HG02943 (cell line): ENCODE results near the gene LIMK2.

Experiments used
- ATAC-seq: cut with Tn5 transposase; IDR thresholded peaks from one replicate; pipeline ENCODE4 v1.9.1; 2021; ENCODE audit warnings: mild to moderate bottlenecking, low read depth, moderate library complexity; ENCODE audit not compliant: unreplicated experiment

The LIMK2 gene

DNA sequence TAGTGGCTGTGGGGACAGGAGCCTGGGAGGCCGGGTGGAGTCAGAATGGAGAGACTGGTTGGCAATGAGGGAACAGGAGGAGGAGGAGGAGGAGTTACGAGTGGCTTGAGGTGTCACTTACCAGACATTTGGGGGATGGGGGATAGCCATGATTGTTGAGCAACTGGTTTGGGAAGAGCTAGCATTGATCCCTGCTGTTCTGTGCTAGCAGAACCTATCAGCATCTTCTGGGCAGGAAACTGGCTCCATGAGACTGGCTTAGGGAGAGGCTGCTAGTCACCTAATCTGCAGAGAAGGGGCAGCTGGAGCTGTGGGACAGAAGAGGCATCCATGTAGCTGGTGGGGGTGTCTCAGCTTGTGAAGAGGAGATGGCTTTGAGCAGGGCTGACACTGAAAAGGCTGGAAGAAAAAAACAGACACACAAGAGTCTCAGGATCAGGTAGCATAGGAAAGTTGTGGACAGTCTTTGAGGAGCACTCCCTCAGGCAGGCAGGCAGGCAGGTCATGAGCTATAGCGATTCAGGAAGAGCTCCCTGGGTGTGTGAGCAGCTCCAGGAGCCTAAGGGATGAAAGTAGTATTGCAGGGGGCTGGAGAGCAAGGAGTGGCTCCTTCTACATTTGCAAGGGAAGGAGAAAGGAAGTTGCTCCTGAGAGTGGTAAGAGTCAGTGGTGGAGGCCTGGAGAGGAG is 57.9 kb downstream of the LIMK2 start:
- no peak for ATAC-seq

GRCh38 chr22:31271026-31271425 is 58.9 kb downstream of the LIMK2 start:
- ATAC-seq = no peak

DNA sequence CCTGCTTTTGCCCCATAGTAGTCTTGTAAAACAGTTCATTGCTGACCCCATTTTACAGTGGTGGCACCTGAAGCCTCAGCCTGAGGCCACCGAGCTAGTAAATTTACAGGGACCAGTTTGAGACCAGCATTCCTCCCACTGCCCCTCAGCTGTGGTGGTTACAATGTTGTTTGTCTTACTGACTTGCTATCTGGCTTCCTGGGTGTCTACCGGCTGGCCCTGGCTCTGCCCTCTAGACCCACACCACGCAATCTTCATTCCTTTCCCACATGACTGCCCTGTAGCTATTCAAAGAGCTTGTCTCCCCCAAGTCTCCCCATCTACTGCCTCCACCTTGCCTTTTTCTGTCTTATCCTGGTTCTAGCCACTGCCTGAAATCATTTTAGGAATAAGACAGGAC is 59.4 kb downstream of the LIMK2 start:
- no peak for ATAC-seq

- ATAC-seq = no peak
These were observed 60.7 kb downstream of the LIMK2 start for GRCh38 chr22:31272522-31273446.

GRCh38 chr22:31274017-31274416 is 61.9 kb downstream of the LIMK2 start:
- no peak for ATAC-seq

DNA sequence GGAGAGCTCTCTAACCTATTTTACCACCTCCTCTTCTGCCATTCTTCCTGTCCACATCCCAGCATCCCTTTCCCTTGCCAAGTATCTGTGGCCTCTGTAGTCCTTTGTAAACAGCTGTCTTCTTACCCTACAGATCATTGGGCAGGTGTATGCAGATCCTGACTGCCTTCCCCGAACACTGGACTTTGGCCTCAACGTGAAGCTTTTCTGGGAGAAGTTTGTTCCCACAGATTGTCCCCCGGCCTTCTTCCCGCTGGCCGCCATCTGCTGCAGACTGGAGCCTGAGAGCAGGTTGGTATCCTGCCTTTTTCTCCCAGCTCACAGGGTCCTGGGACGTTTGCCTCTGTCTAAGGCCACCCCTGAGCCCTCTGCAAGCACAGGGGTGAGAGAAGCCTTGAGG is 62.9 kb downstream of the LIMK2 start:
- no peak for ATAC-seq

DNA sequence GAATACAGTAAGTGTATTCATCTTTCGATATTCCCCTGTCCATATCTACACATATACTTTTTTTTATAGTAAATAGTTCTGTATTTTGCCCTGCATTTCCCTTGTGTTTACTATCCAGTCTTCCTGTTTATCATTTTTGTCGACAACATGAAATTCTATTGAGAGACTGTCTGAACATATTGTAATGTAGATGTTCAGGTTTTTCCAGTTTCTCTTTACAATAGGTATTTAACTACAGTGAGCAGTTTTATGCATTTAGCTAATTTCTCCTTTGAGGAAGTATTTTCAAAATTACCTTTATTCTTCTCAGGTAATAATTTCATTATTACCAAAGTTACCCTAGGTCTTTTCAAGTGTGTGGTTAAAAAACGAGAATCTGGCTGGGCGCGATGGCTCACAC is 63.5 kb downstream of the LIMK2 start:
- no peak for ATAC-seq

GRCh38 chr22:31276426-31277167 is 64.5 kb downstream of the LIMK2 start:
- no peak for ATAC-seq

DNA sequence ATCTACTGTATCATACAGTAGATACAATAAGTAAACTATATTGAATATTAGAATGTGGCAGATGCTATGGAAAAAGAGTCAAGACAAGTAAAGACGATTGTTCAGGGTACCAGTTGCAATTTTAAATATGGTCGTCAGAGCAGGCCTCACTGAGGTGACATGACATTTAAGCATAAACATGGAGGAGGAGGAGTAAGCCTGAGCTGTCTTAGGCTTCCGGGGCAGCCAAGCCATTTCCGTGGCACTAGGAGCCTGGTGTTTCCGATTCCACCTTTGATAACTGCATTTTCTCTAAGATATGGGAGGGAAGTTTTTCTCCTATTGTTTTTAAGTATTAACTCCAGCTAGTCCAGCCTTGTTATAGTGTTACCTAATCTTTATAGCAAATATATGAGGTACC is 65.6 kb downstream of the LIMK2 start:
- ATAC-seq = no peak

DNA sequence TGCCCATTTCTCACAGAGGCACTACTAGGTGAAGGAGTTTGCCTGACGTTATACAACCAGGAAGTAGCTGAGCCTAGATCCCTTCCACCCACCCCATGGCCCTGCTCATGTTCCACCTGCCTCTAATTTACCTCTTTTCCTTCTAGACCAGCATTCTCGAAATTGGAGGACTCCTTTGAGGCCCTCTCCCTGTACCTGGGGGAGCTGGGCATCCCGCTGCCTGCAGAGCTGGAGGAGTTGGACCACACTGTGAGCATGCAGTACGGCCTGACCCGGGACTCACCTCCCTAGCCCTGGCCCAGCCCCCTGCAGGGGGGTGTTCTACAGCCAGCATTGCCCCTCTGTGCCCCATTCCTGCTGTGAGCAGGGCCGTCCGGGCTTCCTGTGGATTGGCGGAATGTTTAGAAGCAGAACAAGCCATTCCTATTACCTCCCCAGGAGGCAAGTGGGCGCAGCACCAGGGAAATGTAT is 66.1 kb downstream of the LIMK2 start:
- no peak for ATAC-seq

DNA sequence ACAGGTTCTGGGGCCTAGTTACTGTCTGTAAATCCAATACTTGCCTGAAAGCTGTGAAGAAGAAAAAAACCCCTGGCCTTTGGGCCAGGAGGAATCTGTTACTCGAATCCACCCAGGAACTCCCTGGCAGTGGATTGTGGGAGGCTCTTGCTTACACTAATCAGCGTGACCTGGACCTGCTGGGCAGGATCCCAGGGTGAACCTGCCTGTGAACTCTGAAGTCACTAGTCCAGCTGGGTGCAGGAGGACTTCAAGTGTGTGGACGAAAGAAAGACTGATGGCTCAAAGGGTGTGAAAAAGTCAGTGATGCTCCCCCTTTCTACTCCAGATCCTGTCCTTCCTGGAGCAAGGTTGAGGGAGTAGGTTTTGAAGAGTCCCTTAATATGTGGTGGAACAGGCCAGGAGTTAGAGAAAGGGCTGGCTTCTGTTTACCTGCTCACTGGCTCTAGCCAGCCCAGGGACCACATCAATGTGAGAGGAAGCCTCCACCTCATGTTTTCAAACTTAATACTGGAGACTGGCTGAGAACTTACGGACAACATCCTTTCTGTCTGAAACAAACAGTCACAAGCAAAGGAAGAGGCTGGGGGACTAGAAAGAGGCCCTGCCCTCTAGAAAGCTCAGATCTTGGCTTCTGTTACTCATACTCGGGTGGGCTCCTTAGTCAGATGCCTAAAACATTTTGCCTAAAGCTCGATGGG is 66.7 kb downstream of the LIMK2 start:
- ATAC-seq = no peak

- no peak for ATAC-seq
These were observed 67.2 kb downstream of the LIMK2 start for GRCh38 chr22:31279327-31279669.

DNA sequence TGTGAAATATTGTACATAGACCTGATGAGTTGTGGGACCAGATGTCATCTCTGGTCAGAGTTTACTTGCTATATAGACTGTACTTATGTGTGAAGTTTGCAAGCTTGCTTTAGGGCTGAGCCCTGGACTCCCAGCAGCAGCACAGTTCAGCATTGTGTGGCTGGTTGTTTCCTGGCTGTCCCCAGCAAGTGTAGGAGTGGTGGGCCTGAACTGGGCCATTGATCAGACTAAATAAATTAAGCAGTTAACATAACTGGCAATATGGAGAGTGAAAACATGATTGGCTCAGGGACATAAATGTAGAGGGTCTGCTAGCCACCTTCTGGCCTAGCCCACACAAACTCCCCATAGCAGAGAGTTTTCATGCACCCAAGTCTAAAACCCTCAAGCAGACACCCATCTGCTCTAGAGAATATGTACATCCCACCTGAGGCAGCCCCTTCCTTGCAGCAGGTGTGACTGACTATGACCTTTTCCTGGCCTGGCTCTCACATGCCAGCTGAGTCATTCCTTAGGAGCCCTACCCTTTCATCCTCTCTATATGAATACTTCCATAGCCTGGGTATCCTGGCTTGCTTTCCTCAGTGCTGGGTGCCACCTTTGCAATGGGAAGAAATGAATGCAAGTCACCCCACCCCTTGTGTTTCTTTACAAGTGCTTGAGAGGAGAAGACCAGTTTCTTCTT is 67.9 kb downstream of the LIMK2 start:
- no peak for ATAC-seq

- ATAC-seq = no peak
These were observed 69.6 kb downstream of the LIMK2 start for GRCh38 chr22:31281733-31282132.

- no peak for ATAC-seq
These were observed 70.8 kb downstream of the LIMK2 start for GRCh38 chr22:31282748-31283468.

DNA sequence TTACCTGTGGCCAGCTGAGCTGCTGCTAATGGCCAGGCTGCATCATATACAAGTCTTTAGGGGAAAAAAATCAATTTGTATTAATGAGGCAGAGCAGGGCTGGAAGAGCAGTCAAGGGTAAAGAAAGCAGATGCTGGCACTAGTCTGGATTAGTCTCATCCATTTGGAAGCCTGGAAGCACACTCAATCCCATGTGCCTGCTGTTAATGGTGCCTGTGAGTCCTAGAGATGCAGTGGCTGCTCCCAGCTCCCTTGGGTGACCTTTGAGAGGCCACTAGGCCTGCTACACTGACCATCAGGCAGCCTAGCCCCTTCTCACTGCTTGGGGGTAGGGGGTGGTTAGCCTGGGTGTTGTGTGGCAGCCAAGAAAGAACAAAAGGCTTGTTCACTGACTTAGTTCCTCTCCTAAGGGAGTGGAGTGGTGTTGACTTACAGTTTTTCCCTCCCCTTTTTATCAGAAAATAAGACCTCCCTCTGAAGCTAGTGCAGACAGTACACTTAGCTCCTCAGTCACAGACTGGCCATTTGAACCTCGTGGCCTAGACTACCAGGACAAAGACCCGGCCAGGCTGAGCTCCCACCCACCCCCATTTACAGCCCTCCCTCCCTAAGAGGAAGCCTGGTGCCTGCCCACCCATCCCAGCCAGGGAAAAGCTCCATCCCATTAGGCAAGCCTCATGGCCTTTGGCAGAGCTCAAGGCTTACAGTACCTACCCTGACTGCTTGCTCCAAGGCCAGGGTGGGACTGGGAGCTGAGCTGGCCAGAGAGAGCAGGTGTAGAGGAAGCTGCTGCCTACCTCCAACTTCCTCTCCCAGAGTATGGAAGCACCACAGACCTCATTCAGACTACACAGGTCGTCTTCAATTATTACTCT is 72.4 kb downstream of the LIMK2 start:
- ATAC-seq = no peak

GRCh38 chr22:31286360-31287255 is 74.5 kb downstream of the LIMK2 start:
- no peak for ATAC-seq
